CD14-positive monocyte (primary cell): ENCODE measurements around the gene CTPS1. TPM values are rescaled to one million over a fixed set of nuclear protein-coding genes. Genes with fewer than 3 reads are reported as not detected.

Experiments used
- DNase-seq, 3 donors: peaks; one replicate each; pipeline ENCODE4 v3.0.0-alpha.2; 2011 to 2022
- H2AFZ ChIP-seq: 2 replicates; pipeline ENCODE4 v1.6.0; 2012; ENCODE audit warnings: mild to moderate bottlenecking, low read depth, low read length, inconsistent platforms; ENCODE audit not compliant: insufficient read depth, poor library complexity, severe bottlenecking
- H3K27ac ChIP-seq, 2 donors: 1 replicate in 1 of 2; 2 replicates in 1 of 2; pipeline ENCODE4 v1.5.1; 2012 to 2013; ENCODE audit warnings: low read length in 2 of 2, control low read depth in 1 of 2, inconsistent platforms in 1 of 2, low read depth in 1 of 2, mild to moderate bottlenecking in 1 of 2
- H3K27me3 ChIP-seq, 2 donors: one replicate each; pipeline versions ENCODE4 v1.6.0 to v1.6.1; 2011 to 2013; ENCODE audit warnings: low read length in 2 of 2; ENCODE audit not compliant: control insufficient read depth in 2 of 2, insufficient read depth in 2 of 2
- H3K36me3 ChIP-seq, 2 donors: replicated peaks in 1 of 2; 1 replicate in 1 of 2; 2 replicates in 1 of 2; pipeline versions ENCODE4 v1.5.1 to v1.6.1; 2012 to 2013; ENCODE audit warnings: low read length in 2 of 2, control low read depth in 1 of 2, inconsistent platforms in 1 of 2, mild to moderate bottlenecking in 1 of 2; ENCODE audit not compliant: insufficient read depth in 2 of 2, control insufficient read depth in 1 of 2
- H3K4me1 ChIP-seq, 2 donors: 1 replicate in 1 of 2; 2 replicates in 1 of 2; pipeline versions ENCODE4 v1.5.1 to v1.6.1; 2012 to 2013; ENCODE audit warnings: low read length in 2 of 2, control low read depth in 1 of 2, inconsistent platforms in 1 of 2, mild to moderate bottlenecking in 1 of 2, moderate library complexity in 1 of 2; ENCODE audit not compliant: insufficient read depth in 2 of 2, control insufficient read depth in 1 of 2
- H3K4me2 ChIP-seq: replicated peaks from 2 replicates; pipeline ENCODE3; 2012; ENCODE audit warnings: low read length, moderate library complexity, mild to moderate bottlenecking; ENCODE audit not compliant: poor library complexity, severe bottlenecking; ENCODE audit errors: extremely low read depth
- H3K4me3 ChIP-seq, 3 experiments: fragments of 200-600 bp in 1 of 3; sonication (generic) in 1 of 3; replicated peaks in 1 of 3; 1 replicate in 2 of 3; 2 replicates in 1 of 3; pipeline ENCODE4 v1.5.1; 2011 to 2013; ENCODE audit warnings: low read length in 3 of 3, mild to moderate bottlenecking in 3 of 3, control low read depth in 2 of 3, low read depth in 2 of 3, inconsistent platforms in 1 of 3, moderate library complexity in 1 of 3
- H3K79me2 ChIP-seq: 2 replicates; pipeline ENCODE4 v1.6.0; 2012; ENCODE audit warnings: mild to moderate bottlenecking, control low read depth, inconsistent platforms, low read length, moderate library complexity; ENCODE audit not compliant: insufficient read depth
- H3K9ac ChIP-seq: 2 replicates; pipeline ENCODE4 v1.6.0; 2017; ENCODE audit warnings: low read length, mild to moderate bottlenecking; ENCODE audit not compliant: insufficient read depth, poor library complexity, severe bottlenecking
- H3K9me3 ChIP-seq, 2 donors: replicated peaks in 1 of 2; 1 replicate in 1 of 2; 2 replicates in 1 of 2; pipeline versions ENCODE4 v1.5.1 to v1.6.1; 2012 to 2013; ENCODE audit warnings: low read length in 2 of 2, control low read depth in 1 of 2; ENCODE audit not compliant: control insufficient read depth in 1 of 2, insufficient read depth in 1 of 2
- H4K20me1 ChIP-seq: 2 replicates; pipeline ENCODE4 v1.6.0; 2012; ENCODE audit warnings: mild to moderate bottlenecking, low read length, control low read depth, moderate library complexity; ENCODE audit not compliant: insufficient read depth
- H3K27ac Mint-ChIP-seq, 7 donors: one replicate each; pipeline ENCODE4 v1.8.0; 2020; ENCODE audit warnings: mild to moderate bottlenecking in 7 of 7, mixed read lengths in 7 of 7, moderate library complexity in 6 of 7, inconsistent platforms in 2 of 7
- H3K27me3 Mint-ChIP-seq, 3 donors: one replicate each; pipeline ENCODE4 v1.8.0; 2021 to 2022; ENCODE audit warnings: low read depth in 3 of 3, mild to moderate bottlenecking in 3 of 3, mixed read lengths in 3 of 3, moderate library complexity in 3 of 3, inconsistent platforms in 1 of 3
- H3K36me3 Mint-ChIP-seq, 2 donors: one replicate each; pipeline ENCODE4 v1.8.0; 2020; ENCODE audit warnings: mixed read lengths in 2 of 2, inconsistent platforms in 1 of 2, mild to moderate bottlenecking in 1 of 2
- H3K4me1 Mint-ChIP-seq: one replicate; pipeline ENCODE4 v1.8.0; 2020; ENCODE audit warnings: mild to moderate bottlenecking, mixed read lengths
- H3K4me3 Mint-ChIP-seq, 2 donors: one replicate each; pipeline ENCODE4 v1.8.0; 2020; ENCODE audit warnings: mild to moderate bottlenecking in 2 of 2, mixed read lengths in 2 of 2, moderate library complexity in 1 of 2
- H3K9me3 Mint-ChIP-seq, 7 donors: one replicate each; pipeline ENCODE4 v1.8.0; 2020 to 2022; ENCODE audit warnings: mixed read lengths in 7 of 7, mild to moderate bottlenecking in 6 of 7, moderate library complexity in 6 of 7, inconsistent platforms in 2 of 7
- CTCF ChIP-seq: fragments of 200-600 bp; IDR thresholded peaks from one replicate; pipeline ENCODE4 v1.8.0; 2022; ENCODE audit warnings: antibody characterized with exemption, mild to moderate bottlenecking
- WGBS: methylation state at CpG from one replicate; pipeline ENCODE4 v1.1.5; 2013; ENCODE audit warnings: missing lambda C conversion rate; ENCODE audit not compliant: insufficient coverage; 5-methylcytosine and 5-hydroxymethylcytosine counted together
- intact Hi-C, 2 donors: fragments of 100-400 bp; cut with micrococcal nuclease; formaldehyde crosslinking; loops; one replicate each; pipeline versions ENCODE4 v1.15.0 to v1.15.1; 2023
- polyA plus RNA-seq, 3 donors: library from polyadenylated mRNA; depleted of rRNA in 1 of 3; unstranded in 2 of 3; stranded (reverse) in 1 of 3; fragments of 300-500 nt in 2 of 3; fragments of >200 nt in 1 of 3; fragmentation: Illumina TruSeq in 2 of 3; gene quantifications; 1 replicate in 2 of 3; 2 replicates in 1 of 3; pipeline ENCODE4 v1.2.3, GENCODE V29; 2012 to 2021

The CTPS1 gene
- polyA plus RNA-seq, 3 donors: 5.3 to 8.6 (median 6.0) TPM

- peaks cover 0 to 8% (median 6%) of the 10 kb centered on the region in 3 donors for H3K27me3 Mint-ChIP-seq
- peaks cover 19% of the 10 kb centered on the region for H3K4me1 Mint-ChIP-seq
- no peak overlapping the region for H3K27ac Mint-ChIP-seq
- intact Hi-C loops: no loop called here
- no peak overlapping the region for H3K4me3 Mint-ChIP-seq
- H3K36me3 Mint-ChIP-seq: no peaks in the 10 kb centered on the region
- DNase-seq: no peak
- 86% methylated on average over 8 of the region's 9 CpGs for WGBS
- peaks cover 15 to 17% of the 10 kb centered on the region in 2 donors for H3K4me1 ChIP-seq
- H3K79me2 ChIP-seq: no peaks in the 10 kb centered on the region
- no peak overlapping the region for H3K4me3 ChIP-seq
- H4K20me1 ChIP-seq: no peaks in the 10 kb centered on the region
- no peak overlapping the region for H2AFZ ChIP-seq
- H3K9me3 ChIP-seq: no peaks in the 10 kb centered on the region
- no peaks in the 10 kb centered on the region for H3K27me3 ChIP-seq
- no peak for TF ChIP-seq CTCF
- no peak overlapping the region for H3K27ac ChIP-seq
- H3K4me2 ChIP-seq: no peak overlapping the region
- no peaks in the 10 kb centered on the region for H3K36me3 ChIP-seq
- peaks cover 0 to 2% (median 0%) of the 10 kb centered on the region in 7 donors for H3K9me3 Mint-ChIP-seq
- no peak overlapping the region for H3K9ac ChIP-seq
Measured at GRCh38 chr1:40974945-40975344, 4.6 kb upstream of the CTPS1 start.

- Mint-ChIP-seq H3K36me3 (peaks cover 2% of the 10 kb centered on the region in 2 donors), H3K27me3 (peaks cover 0 to 6% (median 5%) of the 10 kb centered on the region in 3 donors), H3K9me3 (peaks cover 0 to 2% (median 0%) of the 10 kb centered on the region in 7 donors), H3K4me3 (no peak overlapping the region), H3K27ac (no peak overlapping the region), H3K4me1 (peaks cover 26% of the 10 kb centered on the region)
- Histone ChIP-seq H3K4me2 (no peak overlapping the region), H3K36me3 (no peaks in the 10 kb centered on the region), H2AFZ (no peak overlapping the region), H3K27ac (no peak overlapping the region), H3K9ac (no peak overlapping the region), H4K20me1 (no peaks in the 10 kb centered on the region), H3K27me3 (no peaks in the 10 kb centered on the region), H3K79me2 (peaks cover 20% of the 10 kb centered on the region), H3K9me3 (no peaks in the 10 kb centered on the region), H3K4me1 (peaks cover 22 to 26% of the 10 kb centered on the region in 2 donors), H3K4me3 (no peak overlapping the region)
- WGBS: 93% methylated on average over 4 of the region's 5 CpGs
- no peak for DNase-seq
- TF ChIP-seq CTCF: no peak
- intact Hi-C loops: no loop called here
Measured at GRCh38 chr1:40976952-40977690, 2.4 kb upstream of the CTPS1 start.
